CD4-positive, alpha-beta T cell treated with Interleukin-12 subunit alpha and Interleukin-12 subunit beta, for 1 hour (primary cell): Measurements from ENCODE around the gene KATNBL1.
"Not testable (repeated sequence)": the region's sequence is repeated elsewhere in the genome, so short reads cannot be mapped to it uniquely, and the experiment has no call there.

Source experiments
- DNase-seq: peaks from one replicate; pipeline ENCODE4 v3.0.0-alpha.2; 2020

KATNBL1 gene

GRCh38 chr15:34193272-34193671, 16.6 kb downstream of the KATNBL1 start:
- not testable (repeated sequence) for DNase-seq

GRCh38 chr15:34188711-34189110, 21.2 kb downstream of the KATNBL1 start:
- no peak for DNase-seq

GRCh38 chr15:34185666-34186065, 24.2 kb downstream of the KATNBL1 start:
- no peak for DNase-seq

- no peak for DNase-seq
These were observed 27.0 kb downstream of the KATNBL1 start for GRCh38 chr15:34182942-34183341.

- no peak for DNase-seq
These were observed 30.7 kb downstream of the KATNBL1 start for GRCh38 chr15:34179234-34179633.

- DNase-seq: not testable (repeated sequence)
These were observed 43.8 kb downstream of the KATNBL1 start for GRCh38 chr15:34165987-34166573.

- no peak for DNase-seq
These were observed 48.5 kb downstream of the KATNBL1 start for GRCh38 chr15:34161329-34161963.

- no peak for DNase-seq
These were observed 49.2 kb downstream of the KATNBL1 start for GRCh38 chr15:34160735-34161134.

GRCh38 chr15:34158355-34158754, 51.5 kb downstream of the KATNBL1 start:
- DNase-seq: no peak

- DNase-seq: no peak
These were observed 54.0 kb downstream of the KATNBL1 start for GRCh38 chr15:34155859-34156258.

- DNase-seq: no peak
These were observed 55.1 kb downstream of the KATNBL1 start for GRCh38 chr15:34154725-34155204.

- DNase-seq: no peak
These were observed 62.3 kb downstream of the KATNBL1 start for GRCh38 chr15:34147371-34148140.

GRCh38 chr15:34133511-34133910, 76.4 kb downstream of the KATNBL1 start:
- no peak for DNase-seq

- DNase-seq: no peak
These were observed 77.0 kb downstream of the KATNBL1 start for GRCh38 chr15:34132881-34133280.

GRCh38 chr15:34128898-34129297, 81.0 kb downstream of the KATNBL1 start:
- DNase-seq: no peak

- no peak for DNase-seq
These were observed 83.4 kb downstream of the KATNBL1 start for GRCh38 chr15:34126522-34126921.

- no peak for DNase-seq
These were observed 84.0 kb downstream of the KATNBL1 start for GRCh38 chr15:34125945-34126344.

GRCh38 chr15:34124651-34125050, 85.2 kb downstream of the KATNBL1 start:
- DNase-seq: no peak

GRCh38 chr15:34122771-34123183, 87.1 kb downstream of the KATNBL1 start:
- no peak for DNase-seq

- not testable (repeated sequence) for DNase-seq
These were observed 88.1 kb downstream of the KATNBL1 start for GRCh38 chr15:34121786-34122185.

GRCh38 chr15:34120420-34120819, 89.5 kb downstream of the KATNBL1 start:
- not testable (repeated sequence) for DNase-seq

- DNase-seq: no peak
These were observed 90.6 kb downstream of the KATNBL1 start for GRCh38 chr15:34119291-34119690.

- no peak for DNase-seq
These were observed 93.3 kb downstream of the KATNBL1 start for GRCh38 chr15:34116620-34117019.

GRCh38 chr15:34114739-34115138, 95.2 kb downstream of the KATNBL1 start:
- DNase-seq: no peak
